H1 (cell line): Measurements from ENCODE around the gene STT3B.

Source experiments
- ATF3 ChIP-seq: IDR thresholded peaks from 2 replicates; pipeline ENCODE4 v1.6.1; 2011; ENCODE audit warnings: low read depth, mild to moderate bottlenecking, low read length; ENCODE audit not compliant: insufficient read depth
- CBX5 ChIP-seq: fragments of 300-800, 300-1000 bp; sonication (generic); IDR thresholded peaks from 2 replicates; pipeline ENCODE4 v1.7.1; 2016; ENCODE audit warnings: antibody characterized with exemption, low read length, low read depth
- CBX8 ChIP-seq: fragments of 300-800, 300-1000 bp; sonication (generic); IDR thresholded peaks from 2 replicates; pipeline ENCODE4 v1.7.1; 2016; ENCODE audit warnings: low read depth, low read length, borderline replicate concordance
- CHD1 ChIP-seq: IDR thresholded peaks from 2 replicates; pipeline ENCODE4 v1.6.1; 2012; ENCODE audit warnings: low read depth, low read length, improper control_type of control experiment
- EZH2 ChIP-seq: fragments of 200-600 bp; sonication (generic); IDR thresholded peaks from 2 replicates; pipeline ENCODE4 v1.7.1; 2012; ENCODE audit warnings: low read depth, mild to moderate bottlenecking, moderate library complexity, low read length, inconsistent platforms; ENCODE audit not compliant: severe bottlenecking
- MAFK ChIP-seq: IDR thresholded peaks from 2 replicates; pipeline ENCODE4 v1.6.1; 2012; ENCODE audit warnings: low read depth, mild to moderate bottlenecking, improper control_type of control experiment, low read length
- MAX ChIP-seq: IDR thresholded peaks from 2 replicates; pipeline ENCODE4 v1.6.1; 2012; ENCODE audit warnings: inconsistent platforms
- PHF8 ChIP-seq: fragments of 200-600 bp; sonication (generic); conservative IDR thresholded peaks from 2 replicates; pipeline ENCODE4 v1.7.1; 2012; ENCODE audit warnings: low read depth, mild to moderate bottlenecking, inconsistent platforms, low read length, moderate library complexity
- POLR2A ChIP-seq, 2 experiments: IDR thresholded peaks; 1 replicate in 1 of 2; 2 replicates in 1 of 2; pipeline ENCODE4 v1.6.1; 2011; ENCODE audit warnings: low read depth in 2 of 2, low read length in 2 of 2, mild to moderate bottlenecking in 2 of 2; ENCODE audit errors: control extremely low read depth in 1 of 2
- RAD21 ChIP-seq, 2 experiments: IDR thresholded peaks in 1 of 2; conservative IDR thresholded peaks in 1 of 2; 2 replicates each; pipeline ENCODE4 v1.6.1; 2011; ENCODE audit warnings: low read depth in 2 of 2, low read length in 2 of 2, improper control_type of control experiment in 1 of 2, inconsistent platforms in 1 of 2, mild to moderate bottlenecking in 1 of 2, moderate library complexity in 1 of 2
- SIRT6 ChIP-seq: IDR thresholded peaks from one replicate; pipeline ENCODE4 v1.7.1; 2012; ENCODE audit warnings: low read length, inconsistent platforms
- SP1 ChIP-seq: IDR thresholded peaks from 2 replicates; pipeline ENCODE4 v1.6.1; 2011; ENCODE audit warnings: low read depth, low read length
- USF2 ChIP-seq: IDR thresholded peaks from 2 replicates; pipeline ENCODE4 v1.6.1; 2011; ENCODE audit warnings: low read length, improper control_type of control experiment
- TF ChIP-seq, protein P1 (sequence below), 3 experiments: IDR thresholded peaks; 1 replicate in 2 of 3; 2 replicates in 1 of 3; pipeline versions ENCODE4 v1.5.1 to v1.6.1; 2011; ENCODE audit warnings: low read length in 3 of 3, mild to moderate bottlenecking in 3 of 3, inconsistent platforms in 2 of 3, low read depth in 1 of 3, moderate library complexity in 1 of 3; ENCODE audit not compliant: insufficient read depth in 1 of 3; ENCODE audit errors: control extremely low read depth in 1 of 3

DNA sequence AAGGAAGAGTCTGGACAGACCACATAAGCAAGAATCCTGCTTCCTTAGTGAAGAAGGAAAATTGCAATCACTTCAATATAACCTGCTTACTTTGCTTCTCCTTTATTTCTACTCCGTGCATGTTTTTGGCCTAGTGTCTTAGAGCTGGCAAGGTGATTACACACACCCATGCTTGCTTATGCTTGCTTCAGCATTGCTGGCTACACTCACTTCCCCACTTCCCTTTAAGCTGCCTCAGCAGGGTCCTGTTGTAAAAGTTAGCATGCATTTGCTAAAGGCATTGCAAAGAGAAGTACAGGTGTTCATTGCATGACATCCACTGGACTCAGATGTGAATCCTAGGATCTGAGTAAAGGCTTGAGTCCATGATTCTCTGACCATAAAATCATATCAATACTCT is 47.5 kb upstream of the STT3B start:
- TF ChIP-seq, protein P1, sequence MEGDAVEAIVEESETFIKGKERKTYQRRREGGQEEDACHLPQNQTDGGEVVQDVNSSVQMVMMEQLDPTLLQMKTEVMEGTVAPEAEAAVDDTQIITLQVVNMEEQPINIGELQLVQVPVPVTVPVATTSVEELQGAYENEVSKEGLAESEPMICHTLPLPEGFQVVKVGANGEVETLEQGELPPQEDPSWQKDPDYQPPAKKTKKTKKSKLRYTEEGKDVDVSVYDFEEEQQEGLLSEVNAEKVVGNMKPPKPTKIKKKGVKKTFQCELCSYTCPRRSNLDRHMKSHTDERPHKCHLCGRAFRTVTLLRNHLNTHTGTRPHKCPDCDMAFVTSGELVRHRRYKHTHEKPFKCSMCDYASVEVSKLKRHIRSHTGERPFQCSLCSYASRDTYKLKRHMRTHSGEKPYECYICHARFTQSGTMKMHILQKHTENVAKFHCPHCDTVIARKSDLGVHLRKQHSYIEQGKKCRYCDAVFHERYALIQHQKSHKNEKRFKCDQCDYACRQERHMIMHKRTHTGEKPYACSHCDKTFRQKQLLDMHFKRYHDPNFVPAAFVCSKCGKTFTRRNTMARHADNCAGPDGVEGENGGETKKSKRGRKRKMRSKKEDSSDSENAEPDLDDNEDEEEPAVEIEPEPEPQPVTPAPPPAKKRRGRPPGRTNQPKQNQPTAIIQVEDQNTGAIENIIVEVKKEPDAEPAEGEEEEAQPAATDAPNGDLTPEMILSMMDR (IDR thresholded peaks at IDR 0.05; ENCODE audit: control extremely low read depth in 1 of 3, insufficient read depth in 1 of 3, low read depth in 1 of 3, low read length in 3 of 3) = no peak
- TF ChIP-seq EZH2 (no peak), CBX5 (no peak), RAD21 (IDR thresholded peaks at IDR 0.05 in 1 of 2, conservative IDR thresholded peaks at IDR 0.05 in 1 of 2; ENCODE audit: low read depth in 2 of 2, low read length in 2 of 2) (no peak), SP1 (no peak), SIRT6 (no peak), ATF3 (no peak), MAFK (no peak), CBX8 (no peak), CHD1 (no peak), POLR2A (IDR thresholded peaks at IDR 0.05; ENCODE audit: control extremely low read depth in 1 of 2, low read depth in 2 of 2, low read length in 2 of 2) (no peak), MAX (no peak), PHF8 (no peak), USF2 (no peak)
